Measurements from ENCODE around the gene TAF3. TPM values are rescaled to one million over a fixed set of nuclear protein-coding genes. Genes with fewer than 3 reads are reported as not detected.
A peak's percentile ranks its signal among the peaks of the same experiment; 100 is the strongest.

TAF3 gene
- total and polyA plus RNA-seq, 5 donors from 2014 or later = 6.8 to 20.8 (median 8.8) TPM

DNA sequence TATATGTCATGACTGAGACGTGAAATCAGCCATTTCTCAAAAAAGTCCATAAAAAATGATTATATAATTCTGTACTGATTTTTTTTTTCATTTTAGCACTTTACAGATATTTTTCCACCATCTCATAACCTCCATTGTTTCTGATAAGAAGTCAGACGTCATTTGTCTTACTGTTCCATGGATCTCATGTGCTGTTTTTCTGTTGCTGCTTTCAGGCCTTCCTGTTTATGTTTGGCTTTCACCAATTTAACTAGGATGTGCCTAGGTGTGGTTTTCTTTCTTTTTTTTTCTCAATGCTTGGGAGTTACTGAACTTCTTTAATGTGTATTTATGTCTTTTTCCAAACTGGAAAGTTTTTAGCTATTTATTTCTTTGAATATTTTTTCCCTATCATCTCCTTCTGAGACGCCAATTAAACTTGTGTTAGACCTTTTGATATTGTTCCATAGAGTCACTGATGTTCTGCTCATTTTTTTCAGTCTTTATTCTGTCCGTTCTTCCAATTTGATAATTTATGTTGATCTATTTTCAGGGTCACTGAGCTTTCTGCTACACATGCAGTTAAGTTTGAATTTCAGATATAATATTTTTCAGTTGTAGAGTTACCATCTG is 43.3 kb downstream of the TAF3 start:
- Mint-ChIP-seq H3K36me3 (peaks cover 43% of the 10 kb centered on the region), H3K4me3 (no peak overlapping the region), H3K4me1 (peaks cover 19 to 46% (median 38%) of the 10 kb centered on the region in 4 donors), H3K27me3 (no peaks in the 10 kb centered on the region), H3K9me3 (peaks cover 0 to 21% (median 7%) of the 10 kb centered on the region in 7 donors), H3K27ac (no peak overlapping the region)
- H3K4me3 ChIP-seq (ENCODE audit: low read depth, low read length) = no peak overlapping the region
- ATAC-seq (ENCODE audit: low read depth in 2 of 2) (no peak), DNase-seq (no peak)
- no peak overlapping the region for H3K27ac ChIP-seq (ENCODE audit: insufficient read depth, low read length, poor library complexity, severe bottlenecking)
- H3K36me3 ChIP-seq (ENCODE audit: control insufficient read depth, insufficient read depth, low read length) = peaks cover 19% of the 10 kb centered on the region
- no peaks in the 10 kb centered on the region for H3K4me1 ChIP-seq (ENCODE audit: control insufficient read depth, insufficient read depth, low read length, poor library complexity, severe bottlenecking)
- no peaks in the 10 kb centered on the region for H3K27me3 ChIP-seq (ENCODE audit: control insufficient read depth, insufficient read depth, low read length)
- H3K9me3 ChIP-seq (ENCODE audit: control insufficient read depth in 2 of 2, low read length in 2 of 2) = peaks cover 15 to 17% of the 10 kb centered on the region in 2 experiments

GRCh38 chr10:7862121-7862514 is 43.8 kb downstream of the TAF3 start:
- ATAC-seq (ENCODE audit: low read depth in 2 of 2) = no peak
- Mint-ChIP-seq H3K9me3 (peaks cover 0 to 21% (median 7%) of the 10 kb centered on the region in 7 donors), H3K27me3 (no peaks in the 10 kb centered on the region), H3K4me3 (no peak overlapping the region), H3K36me3 (peaks cover 41% of the 10 kb centered on the region), H3K27ac (no peak overlapping the region), H3K4me1 (peaks cover 16 to 43% (median 35%) of the 10 kb centered on the region in 4 donors)
- no peak for DNase-seq
- H3K36me3 ChIP-seq (ENCODE audit: control insufficient read depth, insufficient read depth, low read length) = peaks cover 19% of the 10 kb centered on the region
- H3K27ac ChIP-seq (ENCODE audit: insufficient read depth, low read length, poor library complexity, severe bottlenecking) = no peak overlapping the region
- no peaks in the 10 kb centered on the region for H3K4me1 ChIP-seq (ENCODE audit: control insufficient read depth, insufficient read depth, low read length, poor library complexity, severe bottlenecking)
- no peak overlapping the region for H3K4me3 ChIP-seq (ENCODE audit: low read depth, low read length)
- peaks cover 15 to 17% of the 10 kb centered on the region in 2 experiments for H3K9me3 ChIP-seq (ENCODE audit: control insufficient read depth in 2 of 2, low read length in 2 of 2)
- no peaks in the 10 kb centered on the region for H3K27me3 ChIP-seq (ENCODE audit: control insufficient read depth, insufficient read depth, low read length)

- peaks cover 19% of the 10 kb centered on the region for H3K36me3 ChIP-seq (ENCODE audit: control insufficient read depth, insufficient read depth, low read length)
- DNase-seq (no peak), ATAC-seq (ENCODE audit: low read depth in 2 of 2) (no peak)
- no peaks in the 10 kb centered on the region for H3K4me1 ChIP-seq (ENCODE audit: control insufficient read depth, insufficient read depth, low read length, poor library complexity, severe bottlenecking)
- peaks cover 15% of the 10 kb centered on the region in 2 experiments for H3K9me3 ChIP-seq (ENCODE audit: control insufficient read depth in 2 of 2, low read length in 2 of 2)
- no peak overlapping the region for H3K4me3 ChIP-seq (ENCODE audit: low read depth, low read length)
- peaks cover 23% of the 10 kb centered on the region for H3K36me3 Mint-ChIP-seq
- H3K27ac ChIP-seq (ENCODE audit: insufficient read depth, low read length, poor library complexity, severe bottlenecking) = no peak overlapping the region
- no peaks in the 10 kb centered on the region for H3K27me3 ChIP-seq (ENCODE audit: control insufficient read depth, insufficient read depth, low read length)
- no peak overlapping the region for H3K4me3 Mint-ChIP-seq
- H3K27me3 Mint-ChIP-seq = no peaks in the 10 kb centered on the region
- peaks cover 0 to 17% (median 5%) of the 10 kb centered on the region in 7 donors for H3K9me3 Mint-ChIP-seq
- H3K27ac Mint-ChIP-seq = no peak overlapping the region
- peaks cover 15 to 41% (median 26%) of the 10 kb centered on the region in 4 donors for H3K4me1 Mint-ChIP-seq
Measured at GRCh38 chr10:7866176-7866575, 47.9 kb downstream of the TAF3 start.

- H3K27me3 Mint-ChIP-seq = no peaks in the 10 kb centered on the region
- no peaks in the 10 kb centered on the region for H3K27me3 ChIP-seq (ENCODE audit: control insufficient read depth, insufficient read depth, low read length)
- ATAC-seq (ENCODE audit: low read depth in 2 of 2) (peak in 1 of 2 donors; percentile 42), DNase-seq (peak in 2 of 3 donors; percentile 28 to 43)
- peaks cover 18 to 28% (median 21%) of the 10 kb centered on the region in 4 donors for H3K4me1 Mint-ChIP-seq
- H3K9me3 ChIP-seq (ENCODE audit: control insufficient read depth in 2 of 2, low read length in 2 of 2) = no peaks in the 10 kb centered on the region
- peak overlapping the region in 1 of 3 donors; percentile 42 for H3K27ac Mint-ChIP-seq
- H3K27ac ChIP-seq (ENCODE audit: insufficient read depth, low read length, poor library complexity, severe bottlenecking) = no peak overlapping the region
- no peaks in the 10 kb centered on the region for H3K36me3 Mint-ChIP-seq
- H3K4me3 ChIP-seq (ENCODE audit: low read depth, low read length) = peak overlapping the region; percentile 62
- peak overlapping the region in 2 of 4 donors; percentile 66 to 81 for H3K4me3 Mint-ChIP-seq
- H3K9me3 Mint-ChIP-seq = no peaks in the 10 kb centered on the region
- peaks cover 6% of the 10 kb centered on the region for H3K4me1 ChIP-seq (ENCODE audit: control insufficient read depth, insufficient read depth, low read length, poor library complexity, severe bottlenecking)
- no peaks in the 10 kb centered on the region for H3K36me3 ChIP-seq (ENCODE audit: control insufficient read depth, insufficient read depth, low read length)
Measured at GRCh38 chr10:7872041-7872442, 53.7 kb downstream of the TAF3 start.

DNA sequence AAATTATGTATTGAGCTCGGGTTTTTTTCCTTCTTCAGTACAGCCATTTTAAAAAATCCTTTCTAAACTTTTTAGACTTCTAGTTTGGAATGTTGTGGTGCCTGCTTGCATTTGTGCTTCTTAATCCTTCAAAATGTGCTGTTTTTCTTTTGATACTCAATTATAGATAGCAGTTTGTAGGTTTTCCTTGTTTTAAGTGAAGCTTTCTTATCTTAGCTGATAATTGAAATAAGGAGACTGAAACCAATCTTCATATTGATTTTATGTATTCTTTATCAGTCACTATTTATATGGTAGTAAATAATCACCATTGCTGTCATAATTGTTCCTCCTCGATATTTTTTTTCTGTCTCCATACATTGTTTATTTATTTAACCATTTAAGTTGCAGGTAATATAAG is 56.6 kb downstream of the TAF3 start:
- Histone ChIP-seq H3K4me1 (ENCODE audit: control insufficient read depth, insufficient read depth, low read length, poor library complexity, severe bottlenecking) (peaks cover 6% of the 10 kb centered on the region), H3K4me3 (ENCODE audit: low read depth, low read length) (no peak overlapping the region), H3K27me3 (ENCODE audit: control insufficient read depth, insufficient read depth, low read length) (no peaks in the 10 kb centered on the region), H3K27ac (ENCODE audit: insufficient read depth, low read length, poor library complexity, severe bottlenecking) (no peak overlapping the region), H3K36me3 (ENCODE audit: control insufficient read depth, insufficient read depth, low read length) (no peaks in the 10 kb centered on the region), H3K9me3 (ENCODE audit: control insufficient read depth in 2 of 2, low read length in 2 of 2) (no peaks in the 10 kb centered on the region)
- no peak for ATAC-seq (ENCODE audit: low read depth in 2 of 2)
- DNase-seq = no peak
- H3K4me1 Mint-ChIP-seq = peaks cover 14 to 20% (median 17%) of the 10 kb centered on the region in 4 donors
- H3K27ac Mint-ChIP-seq = no peak overlapping the region
- no peaks in the 10 kb centered on the region for H3K36me3 Mint-ChIP-seq
- no peaks in the 10 kb centered on the region for H3K9me3 Mint-ChIP-seq
- H3K27me3 Mint-ChIP-seq = no peaks in the 10 kb centered on the region
- H3K4me3 Mint-ChIP-seq = no peak overlapping the region

- no peaks in the 10 kb centered on the region for H3K36me3 Mint-ChIP-seq
- no peak overlapping the region for H3K27ac Mint-ChIP-seq
- Histone ChIP-seq H3K36me3 (ENCODE audit: control insufficient read depth, insufficient read depth, low read length) (no peaks in the 10 kb centered on the region), H3K27ac (ENCODE audit: insufficient read depth, low read length, poor library complexity, severe bottlenecking) (no peak overlapping the region), H3K9me3 (ENCODE audit: control insufficient read depth in 2 of 2, low read length in 2 of 2) (no peaks in the 10 kb centered on the region), H3K4me1 (ENCODE audit: control insufficient read depth, insufficient read depth, low read length, poor library complexity, severe bottlenecking) (peaks cover 6% of the 10 kb centered on the region), H3K4me3 (ENCODE audit: low read depth, low read length) (no peak overlapping the region), H3K27me3 (ENCODE audit: control insufficient read depth, insufficient read depth, low read length) (no peaks in the 10 kb centered on the region)
- no peak for DNase-seq
- no peak overlapping the region for H3K4me3 Mint-ChIP-seq
- peaks cover 14 to 24% (median 19%) of the 10 kb centered on the region in 4 donors for H3K4me1 Mint-ChIP-seq
- no peaks in the 10 kb centered on the region for H3K27me3 Mint-ChIP-seq
- no peaks in the 10 kb centered on the region for H3K9me3 Mint-ChIP-seq
- no peak for ATAC-seq (ENCODE audit: low read depth in 2 of 2)
Measured at GRCh38 chr10:7876541-7877127, 58.3 kb downstream of the TAF3 start.

DNA sequence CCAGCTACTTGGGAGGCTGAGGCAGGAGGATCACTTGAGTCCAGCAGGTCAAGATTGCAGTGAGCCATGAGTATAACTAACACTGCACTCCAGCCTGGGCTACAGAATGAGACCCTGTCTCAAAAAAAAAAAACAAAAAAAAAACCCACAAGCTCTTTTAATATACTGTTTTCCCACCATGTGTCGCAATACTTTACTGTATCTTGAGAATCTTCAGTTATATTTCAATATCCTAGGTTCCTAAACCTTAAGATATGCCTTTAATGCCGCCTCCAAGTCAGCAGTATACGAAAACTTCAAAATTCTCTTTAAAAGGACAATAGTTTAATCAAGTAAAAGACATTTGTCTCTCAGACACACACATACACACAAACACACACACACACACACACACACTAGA is 62.8 kb downstream of the TAF3 start:
- Histone ChIP-seq H3K4me3 (ENCODE audit: low read depth, low read length) (no peak overlapping the region), H3K27me3 (ENCODE audit: control insufficient read depth, insufficient read depth, low read length) (no peaks in the 10 kb centered on the region), H3K36me3 (ENCODE audit: control insufficient read depth, insufficient read depth, low read length) (no peaks in the 10 kb centered on the region), H3K27ac (ENCODE audit: insufficient read depth, low read length, poor library complexity, severe bottlenecking) (no peak overlapping the region), H3K4me1 (ENCODE audit: control insufficient read depth, insufficient read depth, low read length, poor library complexity, severe bottlenecking) (no peaks in the 10 kb centered on the region), H3K9me3 (ENCODE audit: control insufficient read depth in 2 of 2, low read length in 2 of 2) (no peaks in the 10 kb centered on the region)
- Mint-ChIP-seq H3K4me3 (no peak overlapping the region), H3K36me3 (peaks cover 5% of the 10 kb centered on the region), H3K27me3 (no peaks in the 10 kb centered on the region), H3K27ac (no peak overlapping the region), H3K4me1 (peaks cover 14 to 32% (median 28%) of the 10 kb centered on the region in 4 donors), H3K9me3 (no peaks in the 10 kb centered on the region)
- no peak for ATAC-seq (ENCODE audit: low read depth in 2 of 2)
- DNase-seq = no peak

DNA sequence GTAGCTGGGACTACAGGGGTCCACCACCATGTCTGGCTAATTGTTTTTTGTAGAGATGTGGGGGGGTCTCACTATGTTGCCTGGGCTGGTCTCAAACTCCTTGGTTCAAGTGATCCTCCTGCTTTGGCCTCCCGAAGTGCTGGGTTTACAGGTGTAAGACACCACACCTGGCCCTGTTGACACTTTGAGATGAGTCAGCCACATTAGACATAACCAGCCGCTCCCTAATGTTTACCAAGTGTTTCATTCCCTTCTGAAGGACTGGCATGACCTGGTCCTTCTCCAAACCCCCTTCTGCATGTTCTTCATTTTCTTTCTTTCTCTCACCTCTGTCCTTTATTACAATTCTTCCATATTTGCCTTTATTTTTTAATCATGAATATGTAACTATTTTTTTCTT is 67.8 kb downstream of the TAF3 start:
- Histone ChIP-seq H3K36me3 (ENCODE audit: control insufficient read depth, insufficient read depth, low read length) (no peaks in the 10 kb centered on the region), H3K27me3 (ENCODE audit: control insufficient read depth, insufficient read depth, low read length) (no peaks in the 10 kb centered on the region), H3K4me3 (ENCODE audit: low read depth, low read length) (no peak overlapping the region), H3K4me1 (ENCODE audit: control insufficient read depth, insufficient read depth, low read length, poor library complexity, severe bottlenecking) (no peaks in the 10 kb centered on the region), H3K27ac (ENCODE audit: insufficient read depth, low read length, poor library complexity, severe bottlenecking) (no peak overlapping the region), H3K9me3 (ENCODE audit: control insufficient read depth in 2 of 2, low read length in 2 of 2) (no peaks in the 10 kb centered on the region)
- DNase-seq (no peak), ATAC-seq (ENCODE audit: low read depth in 2 of 2) (no peak)
- H3K27me3 Mint-ChIP-seq = no peaks in the 10 kb centered on the region
- peaks cover 5% of the 10 kb centered on the region for H3K36me3 Mint-ChIP-seq
- H3K9me3 Mint-ChIP-seq = no peaks in the 10 kb centered on the region
- H3K27ac Mint-ChIP-seq = no peak overlapping the region
- H3K4me3 Mint-ChIP-seq = no peak overlapping the region
- H3K4me1 Mint-ChIP-seq = peaks cover 23 to 56% (median 51%) of the 10 kb centered on the region in 4 donors
